Measurements from ENCODE around the gene SEPTIN6.
A peak's percentile ranks its signal among the peaks of the same experiment; 100 is the strongest.
"Not testable (repeated sequence)": the region's sequence is repeated elsewhere in the genome, so short reads cannot be mapped to it uniquely, and the experiment has no call there.

Gene SEPTIN6

DNA sequence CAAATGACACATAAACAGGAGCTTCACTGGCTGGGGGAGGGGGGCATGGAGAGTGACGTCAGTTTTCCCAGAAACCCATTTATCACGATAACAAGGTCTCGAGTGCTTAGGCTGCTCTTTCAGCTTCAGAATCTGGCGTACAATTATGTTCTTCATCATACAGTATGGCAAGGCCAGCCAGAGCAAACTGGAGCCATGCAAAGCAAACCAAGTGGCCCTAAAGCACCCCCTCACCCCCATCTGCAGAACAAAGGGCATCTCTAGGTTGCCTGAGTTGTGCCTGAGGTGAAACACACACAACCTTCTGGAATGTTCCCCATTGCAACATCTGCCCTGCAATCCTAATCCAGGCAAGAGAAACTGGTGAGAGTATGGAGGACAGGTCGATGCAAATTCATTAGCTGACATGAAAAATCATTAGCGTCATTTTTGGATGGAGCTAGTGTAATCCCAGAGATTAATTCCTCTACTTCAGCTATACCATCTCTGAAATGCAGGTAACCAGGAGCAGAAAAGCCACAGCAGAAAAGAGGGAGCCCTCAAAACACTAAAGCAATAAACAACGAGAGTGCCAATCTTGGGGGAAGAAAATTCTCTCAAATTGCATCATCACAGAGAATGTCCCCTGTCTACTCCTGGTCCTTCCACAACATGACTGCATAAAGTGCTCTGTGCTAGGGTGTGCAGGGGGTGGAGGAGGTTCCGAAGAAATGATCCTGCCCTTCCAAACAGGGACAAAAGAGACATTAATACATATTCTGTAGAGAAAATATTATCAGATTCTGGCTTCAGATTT lies 1.8 kb downstream of the SEPTIN6 start:
- peak; percentile 88 for DNase-seq

- DNase-seq: no peak
Measured at GRCh38 chrX:119688911-119689321, 4.1 kb downstream of the SEPTIN6 start.

DNA sequence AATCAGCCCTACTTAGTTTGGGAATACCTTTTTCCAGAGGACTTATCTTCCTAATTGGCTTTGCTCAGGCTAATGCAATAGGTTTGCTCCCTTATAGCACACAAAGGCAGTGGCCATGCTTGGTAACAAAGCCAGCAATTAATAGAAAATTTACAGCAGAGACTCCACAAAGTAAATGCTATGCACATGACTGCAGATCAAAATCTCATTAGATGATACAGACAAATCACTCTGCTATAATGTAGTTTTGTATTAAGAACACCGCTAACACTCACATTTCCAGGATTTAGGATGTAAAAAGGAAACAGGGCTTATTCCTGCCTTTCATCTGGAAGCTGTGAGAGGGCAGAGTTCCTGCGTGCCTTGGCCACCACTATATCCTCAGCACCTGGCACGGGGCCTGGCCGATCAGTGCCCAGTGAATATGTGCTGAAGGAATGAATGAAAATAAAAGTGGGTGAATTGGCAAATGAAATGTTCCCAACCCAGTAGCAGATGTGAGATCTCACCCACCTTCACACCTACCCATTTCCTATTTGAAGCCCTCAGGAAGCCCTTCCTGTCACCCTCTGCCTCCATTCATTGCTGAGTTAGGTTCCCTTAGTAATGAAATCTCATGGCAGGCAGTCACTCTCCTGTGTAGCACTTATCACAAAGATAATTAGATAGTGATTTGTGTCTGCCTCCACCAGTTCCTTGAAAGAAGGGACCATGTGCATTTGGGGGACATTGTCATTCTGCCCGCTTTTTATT lies 5.1 kb downstream of the SEPTIN6 start:
- DNase-seq: no peak

DNA sequence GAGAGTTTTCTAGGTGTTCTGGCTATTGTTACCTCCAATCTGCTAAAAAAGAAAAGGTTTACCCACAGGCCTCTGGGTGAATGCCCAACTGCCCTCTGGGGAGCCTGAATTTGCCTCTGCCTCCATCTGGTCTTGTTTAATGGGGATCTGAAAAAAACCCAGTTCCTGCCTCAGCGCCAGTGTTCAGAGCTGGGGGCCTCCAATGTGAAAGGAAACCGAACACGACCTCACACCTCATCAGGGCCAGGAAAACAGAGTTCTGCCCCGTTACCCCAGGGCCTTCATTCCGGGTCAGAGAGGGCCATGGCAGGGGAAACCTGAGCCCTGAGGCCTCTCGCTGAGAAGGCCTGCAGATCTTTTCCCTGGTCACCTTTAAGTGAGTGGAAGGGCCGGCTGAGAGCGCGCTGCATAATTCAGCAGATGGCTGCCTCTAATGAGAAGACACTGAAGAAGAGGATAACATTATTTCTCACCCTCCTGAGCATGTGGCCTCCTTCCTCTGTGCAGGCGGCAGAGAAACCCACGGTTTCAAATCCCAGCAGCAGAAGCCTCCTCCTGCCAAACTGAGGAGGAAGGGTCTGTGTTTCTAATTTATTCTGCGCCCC lies 6.8 kb downstream of the SEPTIN6 start:
- no peak for DNase-seq

DNA sequence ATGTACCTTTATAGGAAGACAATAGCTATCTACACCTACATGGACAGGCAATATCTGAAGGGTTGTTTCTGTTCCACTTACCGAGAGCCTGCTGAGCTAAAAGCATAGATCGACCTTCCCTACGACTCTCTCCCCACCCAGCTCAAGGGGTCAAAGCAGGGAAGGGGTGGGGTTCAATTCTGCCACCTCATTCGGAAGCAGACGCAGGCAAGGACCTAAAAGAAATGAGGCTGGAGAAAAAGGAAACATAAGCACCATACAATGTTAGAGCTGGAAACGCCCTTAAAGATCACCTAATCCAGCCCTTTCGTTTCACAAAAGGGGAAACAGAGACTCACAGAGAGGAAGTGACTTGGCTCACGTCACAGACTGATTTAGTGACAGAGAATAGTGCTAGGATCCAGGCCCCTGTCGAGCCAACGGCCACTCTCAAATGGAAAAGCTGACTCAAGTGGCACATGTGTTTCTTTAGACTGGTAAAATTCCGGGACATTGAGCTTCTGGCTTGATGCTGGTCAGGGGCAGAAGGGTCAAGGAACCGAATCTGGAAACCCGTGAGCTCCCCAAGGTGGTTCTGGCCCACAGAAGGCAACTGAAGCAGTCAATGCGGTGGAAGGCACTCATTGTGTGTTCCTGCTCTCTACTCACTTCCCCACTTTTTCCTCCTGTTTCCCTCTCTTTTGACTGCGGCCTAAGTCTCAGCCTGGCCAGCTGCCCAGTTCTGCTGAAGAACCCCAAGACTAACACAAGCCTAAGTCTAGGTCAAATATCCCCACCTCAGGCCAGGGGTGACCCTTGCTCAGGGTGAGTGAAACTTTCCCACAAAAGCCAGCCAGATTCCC lies 7.5 kb downstream of the SEPTIN6 start:
- peak; percentile 80 for DNase-seq

DNA sequence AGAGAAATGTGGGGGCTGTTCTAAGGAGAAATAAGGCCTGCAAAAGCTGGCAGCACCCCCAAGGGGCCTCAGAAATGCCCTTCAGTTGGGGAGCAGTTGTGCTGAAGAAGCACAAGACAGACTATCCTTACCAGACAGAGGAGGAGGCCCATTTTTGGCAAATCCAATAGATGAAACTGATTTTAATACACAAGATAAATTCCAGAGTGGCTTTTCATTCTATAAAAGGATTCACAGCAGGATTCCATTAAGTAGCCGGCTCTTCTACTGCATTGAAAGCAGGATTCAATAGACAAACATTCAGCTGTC lies 8.1 kb downstream of the SEPTIN6 start:
- no peak for DNase-seq

GRCh38 chrX:119684312-119684711 lies 8.7 kb downstream of the SEPTIN6 start:
- DNase-seq: not testable (repeated sequence)

DNA sequence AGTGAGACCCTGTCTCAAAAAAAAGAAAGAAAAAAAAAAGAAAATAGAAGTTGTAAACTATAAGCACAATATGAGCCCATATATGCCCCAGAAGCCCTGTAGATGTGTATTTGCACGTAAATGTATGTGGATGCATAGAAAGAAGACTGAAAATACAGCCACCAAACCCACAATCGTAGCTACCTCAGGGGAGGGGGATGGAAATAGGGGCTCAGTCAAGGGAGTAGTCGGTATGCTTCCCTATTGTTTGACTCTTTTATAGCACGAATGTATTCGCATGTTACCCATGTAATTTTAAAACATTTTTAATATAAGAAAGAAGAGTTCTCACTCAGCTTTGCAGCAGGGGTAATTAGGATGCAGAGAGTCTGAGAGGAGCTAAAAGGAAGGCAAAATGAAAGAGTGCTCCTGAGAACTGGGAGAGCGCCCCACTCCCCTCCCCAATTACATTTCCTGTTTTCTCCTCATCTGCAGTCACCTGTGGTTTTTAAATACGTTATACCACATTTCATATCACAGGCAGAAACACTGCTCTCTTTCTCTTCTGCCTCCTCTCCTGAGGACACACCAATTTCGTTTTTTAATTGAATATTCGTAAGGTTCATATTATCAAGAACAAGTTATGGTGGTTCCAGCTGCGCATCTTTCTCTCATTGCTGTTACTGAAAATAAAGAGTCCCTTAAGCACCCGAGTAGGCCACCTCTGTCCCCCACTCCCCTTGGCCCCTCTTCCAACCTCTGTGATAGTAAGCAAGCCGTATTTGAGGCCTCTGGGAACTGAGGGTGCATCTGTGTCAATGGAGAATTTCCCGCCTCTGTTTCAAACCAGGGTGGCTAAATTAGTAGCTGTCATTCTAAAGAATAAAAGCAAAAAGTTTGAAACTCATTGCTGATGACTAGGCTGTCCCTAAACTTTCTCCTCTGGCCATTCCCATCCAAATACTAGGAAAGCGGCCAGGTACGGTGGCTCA lies 10.7 kb downstream of the SEPTIN6 start:
- DNase-seq: no peak

GRCh38 chrX:119677654-119677981 lies 15.3 kb downstream of the SEPTIN6 start:
- DNase-seq: no peak

GRCh38 chrX:119676949-119677653 lies 15.9 kb downstream of the SEPTIN6 start:
- no peak for DNase-seq

- no peak for DNase-seq
Measured at GRCh38 chrX:119673336-119673735, 19.6 kb downstream of the SEPTIN6 start.

GRCh38 chrX:119672426-119672825 lies 20.5 kb downstream of the SEPTIN6 start:
- peak; percentile 80 for DNase-seq

- DNase-seq: peak; percentile 77
Measured at GRCh38 chrX:119669424-119670037, 23.4 kb downstream of the SEPTIN6 start.

GRCh38 chrX:119667111-119667878 lies 25.7 kb downstream of the SEPTIN6 start:
- no peak for DNase-seq

DNA sequence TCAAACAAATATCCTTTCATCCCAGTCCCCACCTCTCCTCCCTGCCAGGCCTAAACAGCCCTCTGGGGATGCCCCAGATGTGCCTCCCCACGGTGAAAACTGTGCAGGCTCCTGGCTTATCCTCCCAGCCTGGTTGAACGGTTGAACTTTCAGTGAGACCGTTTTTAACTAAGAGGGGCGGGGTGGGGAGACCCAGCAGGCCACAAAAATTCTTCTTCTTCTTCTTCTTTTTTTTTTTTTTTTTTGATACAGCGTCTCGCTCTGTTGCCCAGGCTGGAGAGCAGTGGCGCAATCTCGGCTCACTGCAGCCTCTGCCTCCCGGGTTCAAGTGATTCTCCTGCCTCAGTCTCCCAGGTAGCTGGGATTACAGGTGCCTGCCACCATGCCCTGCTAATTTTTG lies 28.1 kb downstream of the SEPTIN6 start:
- not testable (repeated sequence) for DNase-seq

DNA sequence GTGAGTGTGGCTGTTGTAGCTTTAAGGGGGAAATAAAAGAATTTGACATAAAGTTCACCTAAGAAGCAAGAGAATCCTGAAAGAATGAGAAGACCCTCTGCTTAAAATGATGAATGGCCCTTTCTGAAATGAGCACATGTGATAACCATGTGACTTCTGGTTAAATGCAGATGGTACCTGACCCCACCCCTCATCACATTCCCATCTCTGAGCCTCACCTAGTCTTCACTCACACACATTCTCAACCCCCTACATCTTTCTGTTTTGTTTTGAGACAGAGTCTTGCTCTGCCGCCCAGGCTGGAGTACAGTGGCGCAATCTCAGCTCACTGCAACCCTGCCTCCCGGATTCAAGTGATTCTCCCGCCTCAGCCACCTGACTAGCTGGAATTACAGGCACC lies 31.5 kb downstream of the SEPTIN6 start:
- DNase-seq: no peak

DNA sequence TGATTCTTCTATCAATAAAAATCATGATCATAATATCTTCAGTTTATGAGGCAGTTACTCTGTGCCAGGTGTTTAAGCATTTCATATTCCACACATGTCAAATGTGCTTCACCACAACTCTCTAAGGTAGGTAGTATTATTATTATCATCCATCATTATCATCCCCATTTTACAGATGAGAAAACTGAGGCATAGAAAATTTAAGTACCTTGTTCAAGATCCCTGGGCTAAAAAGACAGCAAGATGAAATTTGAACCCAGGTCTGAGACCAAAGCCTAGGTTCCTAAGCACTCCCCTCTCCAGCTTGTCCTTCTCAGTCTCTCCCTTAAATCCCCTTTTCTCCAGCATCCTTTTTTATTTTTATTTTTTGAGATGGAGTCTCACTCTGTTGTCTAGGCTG lies 33.4 kb downstream of the SEPTIN6 start:
- no peak for DNase-seq

- DNase-seq: no peak
Measured at GRCh38 chrX:119655125-119655524, 37.8 kb downstream of the SEPTIN6 start.

- DNase-seq: no peak
Measured at GRCh38 chrX:119654112-119654531, 38.8 kb downstream of the SEPTIN6 start.

DNA sequence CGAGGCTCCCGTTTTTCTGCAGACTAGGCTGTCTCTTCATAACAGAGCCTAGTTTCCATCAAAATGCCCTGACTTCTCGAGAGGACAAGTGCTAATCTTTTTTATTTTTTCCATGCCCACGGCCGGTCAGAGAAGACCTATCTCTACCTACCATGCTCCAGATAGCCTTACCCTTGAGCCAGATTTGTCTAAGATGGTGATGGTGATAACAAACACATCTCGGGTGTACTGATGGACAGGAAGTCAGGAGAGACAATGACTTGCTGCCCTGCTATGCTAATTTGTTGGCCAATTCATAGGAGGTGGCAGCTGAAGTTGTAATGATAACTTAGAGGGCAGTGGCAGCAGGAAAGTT lies 44.6 kb downstream of the SEPTIN6 start:
- no peak for DNase-seq

All from NCI-H2227 treated with DMSO at 0.1 percent for 48 hours (cell line).